ENCODE results near the gene PACSIN2. TPM values are rescaled to one million over a fixed set of nuclear protein-coding genes. Genes with fewer than 3 reads are reported as not detected.

The PACSIN2 gene
- 51.3 and 60.3 TPM in 2 replicates for total RNA-seq

GRCh38 chr22:43014869-43015676, at the start of gene PACSIN2:
TSS of gene PACSIN2 (minus strand) at chr22:43015149. CDS start at chr22:42912080, 103,069 bp downstream.

GRCh38 chr22:42856865-42857704, 157.9 kb downstream of the PACSIN2 start, which contains the start of gene ARFGAP3:
TSS of gene ARFGAP3 (minus strand) at chr22:42857273. CDS start at chr22:42857182, 91 bp downstream.

Other genes starting within 250 kb of the PACSIN2 start
- 66.9 and 87.7 TPM in 2 replicates for gene ARFGAP3, start 157.9 kb downstream of the PACSIN2 start, total RNA-seq
- 10.0 and 12.7 TPM in 2 replicates for gene TTLL1, start 74.2 kb upstream of the PACSIN2 start, total RNA-seq
- 1.1 and 1.3 TPM in 2 replicates for gene BIK, start 95.6 kb upstream of the PACSIN2 start, total RNA-seq
- gene MCAT, start 128.2 kb upstream of the PACSIN2 start, total RNA-seq = 16.9 and 18.2 TPM in 2 replicates
- 359 and 510 TPM in 2 replicates for gene TSPO, start 136.4 kb upstream of the PACSIN2 start, total RNA-seq
- gene TTLL12, start 172.0 kb upstream of the PACSIN2 start, total RNA-seq = 28.3 and 32.2 TPM in 2 replicates